ENCODE data around the gene EBI3. TPM values are rescaled to one million over a fixed set of nuclear protein-coding genes. Genes with fewer than 3 reads are reported as not detected.

Gene EBI3
- total and polyA plus RNA-seq, 2 of the 13 experiments (the other 11 are each of a cell fraction or from before 2014, with no cell fraction given), result 3.4 TPM; not detected in 1

GRCh38 chr19:4277191-4277696 is 47.9 kb downstream of the EBI3 start:
- Histone ChIP-seq H3K4me3 (replicated peaks in 1 of 3; ENCODE audit: insufficient read depth in 1 of 3, low read depth in 2 of 3, low read length in 3 of 3) (no peak overlapping the region), H4K20me1 (ENCODE audit: insufficient read depth, low read length) (no peaks in the 10 kb centered on the region), H3K9me3 (ENCODE audit: low read length) (no peaks in the 10 kb centered on the region), H3K27ac (ENCODE audit: extremely low read length, insufficient read depth, low read length) (no peak overlapping the region), H3K27me3 (ENCODE audit: control insufficient read depth in 1 of 2, insufficient read depth in 2 of 2, low read length in 2 of 2) (peaks cover 0 to 39% of the 10 kb centered on the region in 2 experiments), H2AFZ (ENCODE audit: low read length) (no peak overlapping the region), H3K9ac (ENCODE audit: insufficient read depth, low read depth, low read length) (no peak overlapping the region), H3K79me2 (ENCODE audit: insufficient read depth, low read length) (no peaks in the 10 kb centered on the region), H3K4me2 (ENCODE audit: low read depth, low read length) (no peak overlapping the region; the same call in 1 of the 2 replicates), H3K36me3 (replicated peaks in 1 of 2; ENCODE audit: control insufficient read depth in 1 of 2, insufficient read depth in 2 of 2, low read length in 2 of 2) (no peaks in the 10 kb centered on the region), H3K4me1 (ENCODE audit: insufficient read depth, low read length) (0 out of 2 replicates have a peak, but pooled peaks cover 6% of the 10 kb centered on the region)
- 0 out of 2 replicates have a peak, but pooled peaks have one; percentile 44 for TF ChIP-seq ZMYM3 (CRISPR knock-in tag; IDR thresholded peaks at IDR 0.05)
- TF ChIP-seq ZNF629 (CRISPR knock-in tag; conservative IDR thresholded peaks at IDR 0.05), result peak; percentile 91
- no peak for TF ChIP-seq NONO (IDR thresholded peaks at IDR 0.05)
- TF ChIP-seq NONO (CRISPR knock-in tag; conservative IDR thresholded peaks at IDR 0.05), result no peak
- no peak for TF ChIP-seq ZBTB8A (CRISPR knock-in tag; IDR thresholded peaks at IDR 0.05; ENCODE audit: borderline replicate concordance, low read depth)
- TF ChIP-seq YEATS2 (CRISPR knock-in tag; IDR thresholded peaks at IDR 0.05; ENCODE audit: borderline replicate concordance), result no peak
- no peak for TF ChIP-seq ZBTB39 (CRISPR knock-in tag; IDR thresholded peaks at IDR 0.05)
- TF ChIP-seq PAX8 (CRISPR knock-in tag; IDR thresholded peaks at IDR 0.05; ENCODE audit: borderline replicate concordance), result no peak
- no peak for TF ChIP-seq ZNF496 (CRISPR knock-in tag; IDR thresholded peaks at IDR 0.05; ENCODE audit: insufficient replicate concordance)
- TF ChIP-seq TBX3 (IDR thresholded peaks at IDR 0.05; ENCODE audit: borderline replicate concordance), result no peak
- no peak for TF ChIP-seq ZNF878 (CRISPR knock-in tag; IDR thresholded peaks at IDR 0.05)
- no peak for DNase-seq (ENCODE audit: low spot score)
- ATAC-seq, result no peak
- FAIRE-seq, result no peak
- intact Hi-C loops (cut with micrococcal nuclease; ENCODE audit: unreplicated experiment) (no loop called here), in situ Hi-C loops (cut with HindIII; ENCODE audit: extremely low pct_ligation_motif_present, low pct_unique_long_range_greater_than_20kb) (no loop called here)
- no TSS peak for BruUV-seq (replicated peaks)
- ChIA-PET CTCF (ENCODE audit: low intra/inter-chr PET ratio, low total read pairs) (no interaction called here), POLR2A (interaction anchor here (0.6 to 2.1 kb wide), 4 partner anchors 10 to 75 kb away, joined by 3 to 7 read pairs (median 4); partner anchors contain the start of gene MPND)
- WGBS (ENCODE audit: low lambda C conversion rate), result 17% methylated on average over 12 of the region's 16 CpGs
